Measurements from ENCODE around the gene NGLY1. TPM values are rescaled to one million over a fixed set of nuclear protein-coding genes. Genes with fewer than 3 reads are reported as not detected.

NGLY1 gene
- total RNA-seq, 2 experiments from 2014 or later = 88.1 to 142 TPM

DNA sequence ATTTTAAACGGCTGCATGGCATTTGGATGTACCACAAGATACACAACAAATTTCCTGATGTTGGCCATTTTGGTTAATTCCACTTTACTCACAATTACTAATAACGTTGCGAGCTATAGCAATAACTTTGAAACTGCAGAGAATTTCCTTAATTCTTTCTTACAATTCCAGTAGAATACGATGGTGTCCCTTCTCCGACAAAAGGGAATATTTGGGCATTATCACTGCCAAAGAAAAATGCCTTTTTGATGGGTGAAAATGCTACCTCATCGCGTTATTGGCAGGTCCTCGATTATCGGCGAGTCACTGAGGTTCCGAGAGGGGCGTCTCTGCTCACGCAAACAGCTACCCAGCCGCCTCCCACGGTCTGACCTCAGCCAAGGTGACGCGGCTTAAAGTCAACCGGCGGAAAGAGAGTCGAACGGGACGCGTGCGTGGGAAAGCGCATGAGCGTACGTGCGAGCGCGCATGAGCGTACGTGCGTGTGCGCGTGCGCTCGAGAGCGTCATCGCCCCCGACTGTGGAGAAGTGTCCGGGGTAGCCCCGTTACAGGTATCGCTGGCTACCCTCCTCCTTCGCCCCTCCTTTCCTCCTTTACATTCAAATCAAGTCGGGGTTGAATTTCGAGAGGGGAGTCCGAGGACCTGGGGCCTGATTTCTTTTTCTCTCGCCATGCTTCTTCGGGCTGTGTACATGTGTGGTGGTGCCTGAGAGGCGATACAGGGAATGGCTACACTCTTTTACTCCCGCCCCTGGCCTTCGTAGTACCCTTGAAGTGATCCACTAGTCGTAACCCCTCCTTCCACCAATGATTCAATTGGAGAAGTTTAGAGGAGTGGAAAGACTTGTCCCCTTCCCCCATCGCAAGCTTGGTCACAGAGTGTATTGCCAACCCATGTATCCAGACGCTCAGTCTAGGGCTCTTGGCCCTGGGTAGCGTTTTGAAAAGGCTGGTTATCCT lies 6.6 kb upstream of the NGLY1 start, which contains the start of gene OXSM:
TSS of gene OXSM (plus strand) at position 495 of the 961 bp plus-strand sequence. CDS start 931 bp downstream, outside the sequence.
- H3K4me1 ChIP-seq (ENCODE audit: insufficient read depth, low read length, poor library complexity, severe bottlenecking) = peaks cover 60% of the 10 kb centered on the region

GRCh38 chr3:25789209-25789595 lies 6.0 kb upstream of the NGLY1 start:
- Histone ChIP-seq H3K4me2 (ENCODE audit: low read length) (peak overlapping the region; percentile 91), H3K4me3 (ENCODE audit: low read depth, low read length, poor library complexity, severe bottlenecking) (peak overlapping the region; percentile 81), H3K79me2 (ENCODE audit: insufficient read depth, low read depth, low read length) (peaks cover 33% of the 10 kb centered on the region; the same call in 1 of the 2 replicates), H3K36me3 (ENCODE audit: insufficient read depth, low read length) (peaks cover 14% of the 10 kb centered on the region; the same call in 1 of the 2 replicates), H4K20me1 (ENCODE audit: insufficient read depth, low read length) (no peaks in the 10 kb centered on the region), H3K27ac (ENCODE audit: low read depth, low read length, poor library complexity, severe bottlenecking) (peak overlapping the region; percentile 83), H3K9me2 (ENCODE audit: insufficient read depth, low read length) (no peaks in the 10 kb centered on the region), H3K9me3 (ENCODE audit: low read length) (no peaks in the 10 kb centered on the region), H2AFZ (ENCODE audit: low read length) (peak overlapping the region; percentile 51; the same call in 1 of the 2 replicates), H3K4me1 (ENCODE audit: insufficient read depth, low read length, poor library complexity, severe bottlenecking) (peaks cover 67% of the 10 kb centered on the region)
- TSS peak; percentile 92 for BruUV-seq (replicated peaks)
- no peak for TF ChIP-seq EZH2phosphoT487 (IDR thresholded peaks at IDR 0.05; ENCODE audit: borderline replicate concordance, low read depth, low read length)
- TF ChIP-seq CTCF (conservative IDR thresholded peaks at IDR 0.05; ENCODE audit: low read length) = no peak
- CTCF ChIA-PET (ENCODE audit: unreplicated experiment) = no interaction called here
- intact Hi-C loops (cut with micrococcal nuclease; ENCODE audit: unreplicated experiment) = no loop called here
- no peak for DNase-seq (ENCODE audit: low spot score)
- POLR2A ChIA-PET = interaction anchor here (0.7 to 4.2 kb wide), 17 partner anchors 10 to 150 kb away, joined by 3 to 20 read pairs (median 4); no protein-coding TSS in a partner anchor

More for the DNA sequence above, 6.6 kb upstream of the NGLY1 start, which contains the start of gene OXSM:
- H3K4me2 ChIP-seq (ENCODE audit: low read length) = peak within 1 kb of the TSS; percentile 91
- intact Hi-C loops (cut with micrococcal nuclease; ENCODE audit: unreplicated experiment) = loop anchor here (1.0 kb wide), 1 partner anchor 41 kb away; no protein-coding TSS in a partner anchor
- H3K27ac ChIP-seq (ENCODE audit: low read depth, low read length, poor library complexity, severe bottlenecking) = peak within 1 kb of the TSS; percentile 83
- H3K9me3 ChIP-seq (ENCODE audit: low read length) = no peaks in the 10 kb centered on the region
- ChIA-PET CTCF (ENCODE audit: unreplicated experiment) (interaction anchor here (0.5 to 1.1 kb wide), 3 partner anchors 41 to 1640 kb away, joined by 3 to 5 read pairs (median 3); no protein-coding TSS in a partner anchor), POLR2A (interaction anchor here (0.7 to 4.2 kb wide), 21 partner anchors 9 to 1722 kb away, joined by 3 to 20 read pairs (median 4); no protein-coding TSS in a partner anchor)
- H2AFZ ChIP-seq (ENCODE audit: low read length) = peak within 1 kb of the TSS; percentile 68; the same call in 1 of the 2 replicates
- H3K79me2 ChIP-seq (ENCODE audit: insufficient read depth, low read depth, low read length) = peaks cover 27% of the 10 kb centered on the region; the same call in 1 of the 2 replicates
- no peaks in the 10 kb centered on the region for H4K20me1 ChIP-seq (ENCODE audit: insufficient read depth, low read length)
- TSS peak; percentile 62 for BruUV-seq (replicated peaks)
- H3K9me2 ChIP-seq (ENCODE audit: insufficient read depth, low read length) = no peaks in the 10 kb centered on the region
- peaks cover 14% of the 10 kb centered on the region; the same call in 1 of the 2 replicates for H3K36me3 ChIP-seq (ENCODE audit: insufficient read depth, low read length)
- peak within 1 kb of the TSS; percentile 81 for H3K4me3 ChIP-seq (ENCODE audit: low read depth, low read length, poor library complexity, severe bottlenecking)
- TF ChIP-seq EZH2phosphoT487 (IDR thresholded peaks at IDR 0.05; ENCODE audit: borderline replicate concordance, low read depth, low read length) (no peak), CTCF (conservative IDR thresholded peaks at IDR 0.05; ENCODE audit: low read length) (no peak)
- DNase-seq (ENCODE audit: low spot score) = peak; percentile 97
